NCI-H748 treated with DMSO at 0.1 percent for 48 hours (cell line): ENCODE results near the gene CTDSPL.
"Not testable (repeated sequence)": the region's sequence is repeated elsewhere in the genome, so short reads cannot be mapped to it uniquely, and the experiment has no call there.

ENCODE experiments used
- DNase-seq: peaks from one replicate; lab custom pipeline; 2025; lab: John Stamatoyannopoulos, UW

The CTDSPL gene

GRCh38 chr3:37968813-37969595 lies 107.3 kb downstream of the CTDSPL start:
- DNase-seq, result no peak

DNA sequence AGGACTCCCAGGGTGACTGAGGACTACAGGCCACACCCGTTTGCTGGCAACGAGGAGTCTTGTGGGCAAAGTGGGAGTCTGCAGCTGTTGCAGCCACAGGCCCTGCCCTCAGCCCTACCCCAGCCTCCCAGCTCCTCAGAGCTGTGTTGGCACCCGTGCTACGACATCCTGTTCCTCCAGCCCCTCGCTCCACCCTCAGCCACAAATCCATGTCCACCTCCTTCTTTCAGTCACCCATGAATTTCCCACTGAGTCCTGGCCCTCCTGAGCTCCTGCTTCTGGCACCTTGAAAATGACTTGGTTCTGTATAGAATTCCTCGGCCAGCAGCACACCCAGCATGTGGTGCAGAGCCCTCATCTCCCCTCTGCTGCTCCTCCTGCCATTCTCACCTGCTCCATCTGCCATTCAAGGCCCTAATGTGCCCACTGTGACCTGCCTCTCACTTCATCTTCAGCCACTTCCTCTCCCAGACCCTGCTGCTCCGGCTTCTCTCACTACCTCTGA lies 108.0 kb downstream of the CTDSPL start:
- DNase-seq, result no peak

DNA sequence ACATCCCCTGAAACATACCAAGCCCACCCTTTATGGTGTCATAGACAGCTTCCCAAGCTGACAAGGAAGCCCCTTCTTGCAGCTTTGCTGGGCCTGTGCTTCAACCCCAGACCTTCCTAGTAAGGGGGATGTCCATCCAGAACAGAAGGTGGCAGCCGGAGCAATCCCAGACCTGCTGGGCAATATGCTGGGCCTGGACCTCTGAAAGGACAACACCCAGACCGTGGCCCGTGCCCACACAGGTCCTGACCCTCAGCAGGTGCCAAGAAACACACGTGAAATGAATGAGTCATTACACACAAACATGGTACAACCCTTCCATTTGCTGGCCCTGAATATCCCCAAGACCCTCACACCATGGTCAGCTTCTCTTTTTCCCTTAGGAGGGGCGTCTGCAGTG lies 109.1 kb downstream of the CTDSPL start:
- DNase-seq, result no peak

DNA sequence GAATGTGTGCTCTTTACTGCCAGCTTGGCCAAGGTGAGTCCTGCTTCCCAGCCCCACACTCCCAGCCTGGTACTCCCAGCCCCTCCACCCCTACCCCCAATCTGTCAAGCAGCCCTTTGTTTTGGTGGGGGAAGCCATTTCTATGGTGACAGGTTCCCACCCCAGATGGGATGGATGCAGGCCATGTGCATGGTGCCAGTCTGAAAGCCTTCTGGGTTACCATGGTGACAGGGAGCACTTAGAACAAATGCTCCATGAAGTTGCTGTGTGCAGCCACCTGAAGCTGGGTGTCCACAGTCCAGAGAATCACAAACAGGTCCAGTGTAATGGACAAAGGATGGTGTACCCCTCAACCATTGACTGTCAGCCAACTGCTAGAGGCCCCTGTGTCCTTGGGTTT lies 109.8 kb downstream of the CTDSPL start:
- no peak for DNase-seq

- not testable (repeated sequence) for DNase-seq
Observed at GRCh38 chr3:37972056-37972455, 110.4 kb downstream of the CTDSPL start.

DNA sequence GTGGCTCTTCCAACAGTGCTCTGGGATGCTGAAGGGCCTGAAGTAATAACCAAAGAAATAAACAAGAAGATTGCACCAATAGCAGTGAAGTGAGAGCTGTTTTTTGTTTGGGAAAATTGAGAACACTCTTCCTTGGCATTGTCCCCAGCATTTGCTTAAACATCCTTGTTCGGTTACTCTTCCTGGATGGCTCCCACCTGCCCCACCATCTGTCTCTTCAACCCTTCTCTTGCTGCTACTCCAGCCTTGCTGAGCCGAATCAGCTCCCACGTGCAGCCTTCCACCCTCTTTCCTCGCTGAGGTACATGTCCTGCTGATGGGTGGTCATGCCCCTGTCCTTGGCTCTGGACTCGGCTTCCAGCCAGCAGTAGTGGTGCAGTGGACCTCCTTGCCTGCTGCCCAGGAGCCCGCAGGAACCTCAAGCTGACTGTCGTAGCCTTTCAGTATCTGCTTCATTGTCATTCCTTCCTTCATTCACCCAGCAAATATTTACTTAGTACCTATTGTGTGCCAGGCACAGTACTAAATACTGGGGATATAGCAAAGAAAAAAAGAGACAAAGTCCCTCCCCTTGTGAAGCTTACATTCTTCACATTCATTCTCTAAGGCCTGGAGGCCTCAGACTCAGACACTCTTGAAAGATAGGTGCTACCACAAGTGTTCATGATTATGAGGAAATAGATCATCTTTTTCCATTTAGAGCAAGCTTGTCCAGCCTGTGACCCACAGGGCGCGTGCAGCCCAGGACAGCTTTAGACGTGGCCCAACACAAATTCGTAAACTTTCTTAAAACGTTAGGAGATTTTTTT lies 111.8 kb downstream of the CTDSPL start:
- no peak for DNase-seq

DNA sequence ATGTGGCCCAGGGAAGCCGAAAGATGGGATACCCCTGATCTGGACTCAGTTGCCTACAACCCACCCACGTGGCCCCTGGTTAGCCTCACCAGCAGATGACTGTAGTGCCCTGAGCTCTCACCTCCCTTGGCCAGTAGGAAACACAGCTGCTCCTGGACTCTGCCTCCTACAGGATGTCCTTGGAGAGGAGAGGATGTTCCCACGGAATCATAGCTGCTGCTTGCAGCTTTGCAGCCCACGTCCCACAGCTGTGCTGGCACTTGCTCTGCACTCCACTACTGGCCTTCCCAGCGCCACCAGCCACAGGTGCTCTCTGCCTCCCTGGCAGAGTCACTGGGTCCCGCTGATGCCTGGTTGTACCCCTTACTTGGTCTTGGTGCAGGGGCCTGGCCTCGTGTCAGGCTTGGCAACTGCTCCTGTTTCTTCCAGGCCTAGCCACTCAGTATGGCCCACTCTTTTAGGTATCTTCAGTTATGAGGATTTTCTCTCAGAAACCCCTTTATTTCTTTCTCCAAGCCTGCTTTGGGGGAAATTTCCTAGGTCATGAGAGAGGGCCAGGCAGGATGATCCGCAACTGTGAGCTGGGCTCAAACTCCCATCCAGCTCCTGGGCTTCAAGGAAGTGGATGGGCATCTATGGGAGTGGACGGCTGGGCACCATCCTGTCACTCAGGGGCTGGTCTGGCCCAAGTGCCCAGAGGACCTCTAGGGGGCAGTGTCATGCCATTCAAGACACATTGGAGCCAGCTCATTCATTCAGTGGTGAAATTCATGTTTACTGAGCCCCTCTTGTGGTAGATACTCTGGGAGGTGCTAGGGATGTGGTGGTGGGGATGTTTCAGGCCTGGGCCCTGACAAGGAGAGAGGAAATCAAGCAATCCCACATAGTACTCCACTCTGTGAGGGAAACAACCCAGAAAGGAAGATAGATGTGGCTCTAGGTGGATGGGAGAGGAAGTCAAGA lies 112.7 kb downstream of the CTDSPL start:
- peak; percentile 3 for DNase-seq

GRCh38 chr3:37979541-37980461 lies 118.1 kb downstream of the CTDSPL start:
- no peak for DNase-seq

GRCh38 chr3:37980462-37981347 lies 119.0 kb downstream of the CTDSPL start:
- DNase-seq, result no peak

GRCh38 chr3:37981348-37981664 lies 119.6 kb downstream of the CTDSPL start:
- DNase-seq, result no peak

DNA sequence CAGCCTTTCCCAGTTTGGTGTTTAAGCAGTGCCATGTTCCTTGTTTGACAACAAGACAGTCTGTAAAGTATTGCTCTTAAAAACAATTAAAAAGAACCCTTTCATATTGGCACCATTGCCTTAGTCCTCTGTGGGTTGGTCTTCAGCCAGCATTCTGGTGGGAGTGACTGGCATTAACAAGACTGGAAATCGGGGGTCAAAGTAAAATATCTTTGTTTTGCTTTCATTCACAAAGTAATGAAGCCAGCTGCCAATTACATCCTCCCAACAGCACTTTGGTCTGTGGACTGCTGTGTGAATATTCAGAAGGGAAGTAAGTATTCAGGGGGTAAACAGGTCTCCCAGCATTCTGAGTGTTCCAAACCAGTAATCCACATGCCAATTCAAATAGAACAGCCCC lies 120.7 kb downstream of the CTDSPL start:
- DNase-seq, result no peak

- no peak for DNase-seq
Observed at GRCh38 chr3:37984051-37984450, 122.4 kb downstream of the CTDSPL start.

DNA sequence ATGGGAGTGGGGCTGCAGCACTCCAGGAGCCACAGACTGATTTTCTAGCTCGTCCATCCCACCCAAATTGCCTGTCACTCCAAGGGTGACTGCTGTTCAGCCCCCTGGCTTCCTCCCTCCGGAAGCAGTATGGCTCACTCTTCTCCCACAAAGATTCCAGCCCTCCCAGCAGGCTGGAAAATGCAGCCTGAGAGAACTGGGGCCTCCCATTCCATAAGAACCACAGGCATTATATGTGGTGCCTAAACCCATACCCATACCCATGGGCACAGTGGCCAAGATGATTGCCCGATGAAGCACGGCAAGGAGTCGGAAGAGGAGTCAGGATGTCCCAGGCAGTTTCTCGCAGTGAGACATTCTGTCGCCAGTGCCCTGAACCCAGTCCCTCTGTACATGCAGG lies 122.9 kb downstream of the CTDSPL start:
- no peak for DNase-seq

DNA sequence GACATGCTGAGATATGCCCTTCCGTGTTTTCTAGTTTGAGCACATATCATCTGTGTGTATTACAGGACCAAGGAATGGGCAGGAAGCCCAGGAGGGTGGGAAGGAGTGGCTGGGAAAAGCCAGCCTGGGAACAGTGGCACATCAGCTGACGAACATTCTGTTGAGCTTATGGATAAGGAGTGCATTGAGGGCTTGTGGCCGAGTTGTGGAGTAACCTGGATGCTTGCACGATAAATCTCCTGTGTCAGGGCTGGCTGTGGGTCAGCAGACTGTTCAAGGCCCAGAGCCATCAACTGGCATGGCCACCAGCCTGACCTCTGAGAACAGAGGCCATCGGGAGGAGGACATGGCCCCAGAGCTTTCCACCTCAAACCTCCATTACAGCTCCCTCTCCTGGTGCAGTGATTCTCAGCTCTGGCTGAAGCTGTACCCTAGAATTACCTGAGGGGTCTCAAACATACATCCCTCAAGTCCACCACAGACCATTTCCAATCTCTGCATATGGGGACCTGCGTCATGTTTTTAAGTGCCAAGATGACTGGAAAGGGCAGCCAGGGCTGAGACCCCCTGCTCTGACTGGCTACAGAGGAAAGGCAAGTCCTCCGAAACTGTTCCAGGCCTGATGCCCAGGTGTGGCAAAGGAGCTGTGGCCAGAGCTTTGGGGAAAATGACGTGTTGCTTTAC lies 124.1 kb downstream of the CTDSPL start:
- no peak for DNase-seq

DNA sequence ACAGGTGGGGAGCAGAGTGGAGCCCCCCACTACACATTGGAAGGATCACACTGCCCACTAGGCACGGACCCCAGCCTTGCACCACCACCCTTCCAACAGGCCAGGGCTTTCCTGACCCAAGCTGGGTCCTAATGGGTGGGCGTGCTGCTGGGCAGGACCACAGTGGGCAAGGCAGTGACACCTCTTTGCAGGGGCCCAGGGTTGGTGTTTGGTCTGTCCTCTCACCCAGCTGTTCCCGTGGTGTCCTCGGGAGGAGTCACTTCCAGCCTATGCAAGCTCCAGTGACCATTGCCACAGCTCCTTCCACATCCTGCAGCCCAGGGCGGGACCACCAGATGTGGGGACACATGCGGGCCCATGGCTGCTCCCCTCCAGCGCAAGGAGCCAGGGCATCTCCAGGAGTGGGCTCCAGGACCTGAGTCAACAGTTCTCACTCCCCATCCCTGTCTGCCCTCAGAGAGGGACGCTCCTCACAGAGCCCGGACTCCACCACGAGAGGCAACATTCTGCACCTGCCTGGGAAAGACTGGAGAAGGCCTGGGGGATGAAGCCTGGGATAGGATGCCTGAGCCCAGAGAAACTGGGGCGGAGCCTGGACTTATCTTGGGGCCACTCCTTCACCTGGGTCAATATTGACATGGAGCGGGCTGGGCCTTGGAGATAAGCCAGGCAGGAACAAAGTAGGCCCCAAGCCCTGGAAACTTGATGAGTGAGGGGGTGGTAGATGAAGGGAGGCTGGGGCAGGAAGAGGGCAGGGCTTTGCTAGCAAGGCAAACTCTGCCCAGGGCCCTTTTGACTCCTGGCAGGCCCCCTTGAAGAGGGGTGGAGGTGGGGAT lies 125.0 kb downstream of the CTDSPL start:
- no peak for DNase-seq

DNA sequence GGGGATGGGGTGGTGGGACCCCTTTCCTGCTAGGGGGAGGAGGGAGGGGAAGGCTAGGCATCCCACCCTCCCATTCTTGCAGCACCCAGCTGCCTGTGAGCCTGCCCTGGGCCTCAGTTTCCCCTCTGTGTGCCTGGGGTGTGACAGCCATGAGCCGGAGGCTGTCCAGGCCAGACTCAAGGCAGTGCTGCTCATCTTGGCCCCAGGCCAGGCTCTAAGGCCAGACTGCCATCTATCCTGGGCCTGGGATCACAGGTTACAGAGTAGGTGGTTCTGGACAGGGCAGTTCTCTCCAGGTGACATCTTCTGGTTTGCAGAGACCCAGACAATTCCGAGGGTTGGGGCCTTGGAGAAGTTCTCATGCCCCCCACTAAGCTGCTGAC lies 125.6 kb downstream of the CTDSPL start:
- DNase-seq, result no peak

DNA sequence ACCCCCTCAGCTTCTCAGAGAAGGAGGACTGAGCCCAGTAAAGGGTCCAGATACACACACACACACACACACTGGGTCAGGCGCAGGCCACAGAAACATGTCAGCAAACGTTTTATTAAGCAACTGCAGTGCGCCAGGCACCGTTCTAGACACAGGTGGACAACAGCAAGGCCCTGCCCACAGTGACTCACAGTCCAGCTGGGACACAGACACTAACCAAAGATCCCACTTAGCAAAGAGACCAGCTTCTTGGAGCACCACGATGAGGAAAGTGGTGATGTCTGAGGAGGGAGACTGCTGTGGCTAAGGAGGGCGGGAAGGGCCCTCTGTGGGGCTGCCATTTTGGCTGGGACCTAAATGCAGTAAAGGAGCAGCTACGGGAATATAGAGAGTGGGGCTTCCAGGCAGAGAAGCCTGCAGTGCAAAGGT lies 126.1 kb downstream of the CTDSPL start:
- DNase-seq, result no peak

DNA sequence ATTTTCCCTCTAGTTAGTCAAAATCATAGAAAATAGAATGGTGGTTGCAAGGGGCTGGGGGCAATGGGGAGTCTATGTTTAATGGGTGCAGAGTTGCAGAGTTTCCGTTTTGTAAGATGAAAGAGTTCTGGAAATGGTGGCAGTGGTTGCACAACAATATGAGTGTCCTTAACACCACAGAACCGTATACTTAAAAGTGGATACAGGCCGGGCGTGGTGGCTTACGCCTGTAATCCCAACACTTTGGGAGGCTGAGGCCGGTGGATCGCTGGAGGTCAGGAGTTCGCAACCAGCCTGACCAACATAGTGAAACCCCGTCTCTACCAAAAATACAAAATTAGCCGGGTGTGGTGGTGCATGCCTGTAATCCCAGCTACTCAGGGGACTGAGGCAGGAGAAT lies 126.7 kb downstream of the CTDSPL start:
- DNase-seq, result not testable (repeated sequence)
